Tibial artery (tissue), 4 donors: Measurements from ENCODE around the gene B3GNT2.
A peak's percentile ranks its signal among the peaks of the same experiment; 100 is the strongest.

Source experiments
- DNase-seq, 2 donors: peaks; one replicate each; pipeline ENCODE4 v3.0.0-alpha.2; 2019
- H3K27ac ChIP-seq, 2 donors: fragments of 200-600 bp; sonication (generic) in 1 of 2; 1 replicate in 1 of 2; 2 replicates in 1 of 2; pipeline ENCODE4 v1.5.1; 2018 to 2019; ENCODE audit warnings: mild to moderate bottlenecking in 1 of 2
- H3K27me3 ChIP-seq, 2 donors: fragments of 200-600 bp; sonication (generic) in 1 of 2; one replicate each; pipeline versions ENCODE4 v1.5.1 to v1.6.0; 2016 to 2019
- H3K36me3 ChIP-seq, 3 donors: fragments of 200-600 bp; sonication (generic) in 2 of 3; one replicate each; pipeline ENCODE4 v1.5.1; 2016 to 2019; ENCODE audit warnings: mild to moderate bottlenecking in 2 of 3
- H3K4me1 ChIP-seq, 4 donors: fragments of 200-600 bp; sonication (generic) in 2 of 4; 1 replicate in 3 of 4; 2 replicates in 1 of 4; pipeline ENCODE4 v1.5.1; 2016 to 2019
- H3K4me3 ChIP-seq, 2 donors: fragments of 200-600 bp; sonication (generic) in 1 of 2; 1 replicate in 1 of 2; 2 replicates in 1 of 2; pipeline ENCODE4 v1.5.1; 2018 to 2019; ENCODE audit warnings: mild to moderate bottlenecking in 2 of 2
- H3K9me3 ChIP-seq, 3 donors: fragments of 200-600 bp; sonication (generic) in 1 of 3; one replicate each; pipeline ENCODE4 v1.5.1; 2016 to 2019
- CTCF ChIP-seq, 2 experiments: fragments of 200-600 bp in 1 of 2; fragments of 450-650 bp in 1 of 2; IDR thresholded peaks; one replicate each; pipeline ENCODE4 v1.5.1; 2017 to 2019; ENCODE audit warnings: antibody characterized with exemption in 2 of 2, mild to moderate bottlenecking in 1 of 2, moderate library complexity in 1 of 2
- intact Hi-C: fragments of 100-400 bp; cut with DNase I; formaldehyde crosslinking; loops from one replicate; pipeline ENCODE4 v1.15.0; 2023; ENCODE audit warnings: low total_unique reads

B3GNT2 gene

GRCh38 chr2:62187246-62187645 lies 8.7 kb upstream of the B3GNT2 start:
- Histone ChIP-seq H3K9me3 (no peaks in the 10 kb centered on the region), H3K36me3 (no peaks in the 10 kb centered on the region), H3K27me3 (no peaks in the 10 kb centered on the region), H3K4me1 (peaks cover 0 to 14% (median 10%) of the 10 kb centered on the region in 4 donors), H3K27ac (no peak overlapping the region), H3K4me3 (no peak overlapping the region)
- intact Hi-C loops, result loop anchor here (10.0 kb wide), 1 partner anchor 172 kb away; no protein-coding TSS in a partner anchor
- DNase-seq, result no peak
- TF ChIP-seq CTCF (IDR thresholded peaks at IDR 0.05), result no peak

- Histone ChIP-seq H3K27me3 (no peaks in the 10 kb centered on the region), H3K9me3 (no peaks in the 10 kb centered on the region), H3K4me1 (peaks cover 0 to 14% (median 10%) of the 10 kb centered on the region in 4 donors), H3K36me3 (no peaks in the 10 kb centered on the region), H3K27ac (no peak overlapping the region), H3K4me3 (no peak overlapping the region)
- no peak for TF ChIP-seq CTCF (IDR thresholded peaks at IDR 0.05)
- intact Hi-C loops, result loop anchor here (10.0 kb wide), 1 partner anchor 174 kb away; no protein-coding TSS in a partner anchor
- DNase-seq, result no peak
Measured at GRCh38 chr2:62188416-62188815, 7.5 kb upstream of the B3GNT2 start.

GRCh38 chr2:62189196-62189595 lies 6.7 kb upstream of the B3GNT2 start:
- Histone ChIP-seq H3K27ac (no peak overlapping the region), H3K4me1 (peaks cover 0 to 14% (median 10%) of the 10 kb centered on the region in 4 donors), H3K36me3 (no peaks in the 10 kb centered on the region), H3K4me3 (no peak overlapping the region), H3K9me3 (no peaks in the 10 kb centered on the region), H3K27me3 (no peaks in the 10 kb centered on the region)
- TF ChIP-seq CTCF (IDR thresholded peaks at IDR 0.05), result no peak
- intact Hi-C loops, result loop anchor here (10.0 kb wide), 1 partner anchor 174 kb away; no protein-coding TSS in a partner anchor
- no peak for DNase-seq

GRCh38 chr2:62192811-62193210 lies 3.1 kb upstream of the B3GNT2 start:
- H3K27me3 ChIP-seq, result no peaks in the 10 kb centered on the region
- H3K36me3 ChIP-seq, result no peaks in the 10 kb centered on the region
- intact Hi-C loops, result loop anchor here (10.0 kb wide), 1 partner anchor 268 kb away; no protein-coding TSS in a partner anchor
- H3K4me3 ChIP-seq, result no peak overlapping the region
- peaks cover 0 to 12% (median 6%) of the 10 kb centered on the region in 4 donors for H3K4me1 ChIP-seq
- TF ChIP-seq CTCF (IDR thresholded peaks at IDR 0.05), result no peak
- H3K9me3 ChIP-seq, result no peaks in the 10 kb centered on the region
- no peak overlapping the region for H3K27ac ChIP-seq
- DNase-seq, result no peak

GRCh38 chr2:62194558-62195420 lies 1.1 kb upstream of the B3GNT2 start:
- no peak for DNase-seq
- intact Hi-C loops, result loop anchor here (10.0 kb wide), 1 partner anchor 270 kb away; no protein-coding TSS in a partner anchor
- Histone ChIP-seq H3K36me3 (no peaks in the 10 kb centered on the region), H3K9me3 (no peaks in the 10 kb centered on the region), H3K27me3 (no peaks in the 10 kb centered on the region), H3K4me1 (peaks cover 0 to 31% (median 13%) of the 10 kb centered on the region in 4 donors), H3K4me3 (peak overlapping the region; percentile 88 to 94), H3K27ac (peak overlapping the region; percentile 92 to 93)
- TF ChIP-seq CTCF (IDR thresholded peaks at IDR 0.05), result no peak
